Measurements from ENCODE around the gene STK33. TPM values are rescaled to one million over a fixed set of nuclear protein-coding genes. Genes with fewer than 3 reads are reported as not detected.

The STK33 gene
- polyA plus RNA-seq, 4 donors: 26.5 to 31.7 (median 29.0) TPM

DNA sequence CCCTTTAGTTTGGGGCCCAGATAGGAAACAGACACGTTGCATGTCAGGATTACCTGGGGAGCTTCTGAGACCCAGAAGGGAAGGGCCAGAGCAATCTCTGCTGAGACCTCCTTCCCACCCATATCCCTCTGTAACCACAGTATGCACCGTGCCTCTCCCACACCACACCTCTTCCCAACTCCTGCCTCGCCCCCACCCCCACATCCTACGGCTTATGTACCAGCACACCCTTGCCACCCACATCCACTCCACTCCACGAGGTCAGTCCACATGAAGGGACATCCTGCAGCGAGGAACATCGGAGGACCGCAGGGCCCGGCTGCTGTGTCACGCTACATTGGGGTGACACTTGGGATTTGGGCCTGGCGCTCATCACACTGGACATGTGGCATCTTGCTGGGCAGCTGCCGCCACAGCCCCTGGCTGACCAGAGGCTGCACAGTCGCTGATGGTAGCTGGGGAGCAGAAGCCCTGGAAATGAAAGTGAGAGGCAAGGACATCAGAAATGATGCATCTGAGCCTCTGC is 212.1 kb downstream of the STK33 start:
- no peak for DNase-seq (ENCODE audit: low read depth in 4 of 4, low spot score in 3 of 4)

- no peak for DNase-seq (ENCODE audit: low read depth in 4 of 4, low spot score in 3 of 4)
These were observed 212.7 kb downstream of the STK33 start for GRCh38 chr11:8381343-8381742.

DNA sequence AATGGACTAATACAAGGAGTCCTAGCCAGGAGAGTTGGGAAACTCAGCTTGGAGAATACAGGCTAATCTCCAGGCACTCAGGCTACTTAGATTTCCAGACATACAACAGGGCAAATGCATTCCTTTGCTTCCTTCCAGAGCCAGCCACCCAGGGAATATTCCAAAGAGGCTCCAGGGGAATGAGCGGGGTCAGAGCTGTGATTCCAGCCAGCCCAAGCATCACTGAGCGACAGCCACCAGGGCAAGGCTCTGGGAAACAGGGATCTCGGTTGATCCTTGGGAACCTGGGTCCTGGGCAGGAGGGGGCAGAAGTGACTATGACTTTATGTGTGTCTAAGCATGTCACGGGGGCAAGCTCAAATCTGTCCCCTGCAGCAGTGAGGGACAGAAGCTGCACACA is 218.1 kb downstream of the STK33 start:
- no peak for DNase-seq (ENCODE audit: low read depth in 4 of 4, low spot score in 3 of 4)

GRCh38 chr11:8375460-8375859 is 218.6 kb downstream of the STK33 start:
- DNase-seq (ENCODE audit: low read depth in 4 of 4, low spot score in 3 of 4): no peak

- DNase-seq (ENCODE audit: low read depth in 4 of 4, low spot score in 3 of 4): no peak
These were observed 219.3 kb downstream of the STK33 start for GRCh38 chr11:8374716-8375115.

- no peak for DNase-seq (ENCODE audit: low read depth in 4 of 4, low spot score in 3 of 4)
These were observed 220.3 kb downstream of the STK33 start for GRCh38 chr11:8373519-8374432.

DNA sequence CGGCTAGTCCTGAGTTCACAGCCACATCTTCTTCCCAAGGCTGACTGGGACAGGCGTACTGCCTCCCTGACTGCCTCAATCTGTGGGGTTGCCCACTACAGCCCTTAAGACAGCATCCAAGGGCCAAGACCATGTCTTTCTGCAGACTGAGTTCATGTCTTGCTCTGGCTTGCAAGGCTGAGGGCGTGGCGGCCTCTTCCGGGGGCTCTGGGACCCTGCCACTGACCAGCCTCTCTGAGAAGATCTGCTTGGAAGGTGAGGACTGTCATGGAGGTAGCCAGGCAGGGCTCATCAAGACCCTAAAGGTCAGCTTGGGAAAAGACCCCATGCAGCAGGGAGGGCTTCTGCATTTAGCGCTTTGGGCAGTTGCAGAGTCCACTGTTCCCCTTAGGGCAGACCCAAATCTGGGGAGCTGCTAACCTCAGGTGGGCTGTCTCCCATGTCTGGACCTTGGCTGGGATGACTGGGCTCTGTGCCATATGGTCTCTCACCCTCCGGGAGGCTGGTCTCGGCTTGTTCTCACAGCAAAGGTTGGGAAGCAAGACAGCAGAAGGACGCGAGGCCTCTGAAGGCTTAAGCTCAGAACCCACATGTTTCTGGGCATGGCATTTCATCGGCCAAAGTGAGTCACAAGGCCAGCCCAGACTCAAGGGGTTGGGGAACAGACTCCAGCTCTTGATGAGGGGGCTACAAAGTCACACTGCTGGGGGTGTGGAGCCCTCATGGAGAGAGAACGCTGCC is 221.2 kb downstream of the STK33 start:
- no peak for DNase-seq (ENCODE audit: low read depth in 4 of 4, low spot score in 3 of 4)

GRCh38 chr11:8371516-8371884 is 222.5 kb downstream of the STK33 start:
- no peak for DNase-seq (ENCODE audit: low read depth in 4 of 4, low spot score in 3 of 4)

DNA sequence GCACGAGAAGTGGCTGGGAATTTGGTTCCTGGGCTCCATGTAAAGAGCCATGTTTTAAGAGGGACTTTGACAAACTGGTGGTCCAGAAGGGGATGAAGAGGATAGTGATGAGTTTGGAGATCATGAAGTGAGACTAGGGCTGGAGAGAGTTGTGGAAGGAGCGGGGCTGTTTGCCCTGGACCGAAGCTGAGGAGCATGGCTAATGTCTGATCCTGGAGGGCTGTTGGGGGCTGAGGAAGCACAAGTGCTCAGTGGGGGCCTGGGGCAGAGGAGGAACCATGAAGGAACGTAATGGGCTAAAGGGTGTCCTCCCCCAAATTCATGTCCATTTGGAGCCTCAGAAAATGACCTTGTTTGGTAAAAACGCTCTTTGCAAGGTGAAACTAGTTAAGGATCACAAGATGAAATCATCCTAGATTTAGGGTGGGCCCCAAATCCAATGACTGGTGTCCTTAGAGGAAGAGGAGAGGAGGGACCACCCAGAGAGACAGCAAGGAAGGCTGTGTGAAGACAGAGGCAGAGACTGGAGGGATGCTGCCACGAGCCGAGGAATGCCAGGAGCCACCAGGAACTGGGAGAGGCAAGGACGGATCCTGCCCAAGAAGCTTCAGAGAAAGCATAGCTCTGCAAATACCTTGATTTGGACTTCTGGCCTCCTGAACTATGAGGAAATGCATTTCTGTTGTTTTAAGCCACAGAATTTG is 223.1 kb downstream of the STK33 start:
- DNase-seq (ENCODE audit: low read depth in 4 of 4, low spot score in 3 of 4): no peak

DNA sequence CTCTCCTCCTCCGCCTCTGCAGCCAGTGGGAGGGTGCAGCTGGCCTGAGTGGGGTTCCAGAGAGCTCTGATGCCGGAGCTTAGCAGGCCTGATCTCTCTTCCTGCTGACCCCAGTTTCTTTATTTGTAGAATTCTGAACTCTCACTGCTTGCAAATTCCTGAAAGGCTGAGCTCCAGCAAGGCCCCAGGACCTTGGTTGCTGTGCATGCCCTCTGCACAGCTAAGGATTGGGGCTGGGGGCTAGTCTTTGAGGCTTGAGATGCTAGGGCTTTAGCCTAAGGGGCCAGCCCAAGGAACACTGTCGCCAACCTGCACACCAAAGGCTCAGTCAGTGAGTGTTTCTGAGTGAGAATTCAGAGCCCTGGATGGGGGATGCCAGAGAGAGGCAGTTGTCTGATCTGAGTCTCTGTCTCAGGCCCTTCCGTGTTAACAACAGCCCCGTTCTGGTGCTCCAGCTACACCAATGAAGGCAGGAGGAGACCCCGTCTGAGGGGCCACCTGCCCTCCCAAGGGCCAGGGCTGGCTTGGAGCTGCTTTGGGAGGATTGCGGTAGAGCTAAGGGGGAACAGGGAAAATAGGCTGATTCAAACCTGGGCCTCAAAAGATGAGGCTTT is 224.3 kb downstream of the STK33 start:
- no peak for DNase-seq (ENCODE audit: low read depth in 4 of 4, low spot score in 3 of 4)

DNA sequence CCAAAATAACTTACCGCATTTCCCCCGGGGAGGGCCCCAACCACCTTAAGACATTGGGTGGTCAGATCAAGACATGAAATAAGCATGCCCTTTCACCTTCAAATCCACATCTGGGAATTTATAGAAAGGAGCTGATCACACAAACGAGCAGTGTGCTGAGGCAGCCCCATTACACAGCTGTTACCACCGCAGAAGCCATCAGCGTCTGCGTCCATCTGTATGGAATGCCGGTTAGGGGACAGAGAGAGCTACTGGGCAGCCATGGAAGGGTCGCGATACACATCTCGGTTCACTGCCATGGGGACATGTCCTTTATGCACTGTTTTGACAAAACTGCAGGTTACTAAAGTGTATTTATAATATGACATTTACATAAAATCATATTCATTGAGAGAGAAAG is 225.3 kb downstream of the STK33 start:
- DNase-seq (ENCODE audit: low read depth in 4 of 4, low spot score in 3 of 4): no peak

GRCh38 chr11:8368194-8368593 is 225.8 kb downstream of the STK33 start:
- no peak for DNase-seq (ENCODE audit: low read depth in 4 of 4, low spot score in 3 of 4)

DNA sequence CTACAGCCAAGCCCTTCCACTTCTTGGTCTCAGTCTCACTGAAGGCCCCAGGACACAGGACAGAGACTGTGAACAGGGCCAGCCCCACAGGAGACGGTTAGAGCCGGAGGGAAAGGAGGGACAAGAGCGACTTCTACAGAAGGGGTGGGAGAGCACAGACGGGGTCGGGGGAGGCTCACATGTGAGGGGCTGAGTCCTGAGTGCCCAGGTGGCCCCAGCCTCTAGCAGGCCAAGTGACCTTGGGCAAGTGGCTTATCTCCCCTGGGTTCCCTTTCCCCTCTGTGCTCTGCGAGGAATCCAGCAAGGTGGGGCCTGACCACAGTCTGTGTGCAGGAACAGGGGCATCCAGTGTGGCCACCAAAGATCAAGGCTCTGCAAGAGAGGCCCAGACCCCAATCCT is 227.7 kb downstream of the STK33 start:
- no peak for DNase-seq (ENCODE audit: low read depth in 4 of 4, low spot score in 3 of 4)

DNA sequence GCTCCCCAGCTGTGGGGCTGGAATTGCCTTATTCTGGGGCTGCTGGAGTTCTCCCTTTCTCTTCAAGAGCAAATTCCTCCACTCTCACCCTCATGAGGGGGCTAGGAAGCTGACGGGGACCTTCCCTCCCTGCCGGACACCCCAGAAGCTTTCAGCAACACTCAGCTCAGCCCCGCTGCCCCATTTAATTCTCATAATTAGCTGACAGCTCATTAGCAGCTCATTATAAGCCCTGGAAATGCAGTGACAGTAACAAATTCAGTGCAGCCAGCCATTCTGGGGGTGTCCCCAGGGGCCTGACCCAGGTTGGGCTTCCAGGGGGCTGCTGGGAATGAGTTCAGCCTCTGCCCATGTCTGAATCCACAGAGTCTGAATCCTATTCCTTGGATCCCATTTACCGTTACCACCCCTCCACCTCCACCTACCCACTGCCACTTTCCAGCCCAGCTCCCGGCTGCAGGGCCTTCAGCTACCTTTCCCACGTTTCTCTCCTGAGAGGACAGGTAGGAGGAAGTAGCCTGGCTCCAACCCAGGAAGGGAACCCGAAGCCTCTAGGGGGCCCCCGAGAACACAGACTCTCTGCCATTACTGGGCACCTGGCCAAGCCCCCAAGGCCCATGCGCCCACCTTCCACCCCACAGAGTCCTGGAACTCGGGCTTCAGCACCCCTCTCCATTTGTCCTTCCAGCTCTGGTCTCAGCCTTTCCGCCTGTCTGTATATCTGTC is 228.6 kb downstream of the STK33 start:
- no peak for DNase-seq (ENCODE audit: low read depth in 4 of 4, low spot score in 3 of 4)

- no peak for DNase-seq (ENCODE audit: low read depth in 4 of 4, low spot score in 3 of 4)
These were observed 230.1 kb downstream of the STK33 start for GRCh38 chr11:8363921-8364320.

DNA sequence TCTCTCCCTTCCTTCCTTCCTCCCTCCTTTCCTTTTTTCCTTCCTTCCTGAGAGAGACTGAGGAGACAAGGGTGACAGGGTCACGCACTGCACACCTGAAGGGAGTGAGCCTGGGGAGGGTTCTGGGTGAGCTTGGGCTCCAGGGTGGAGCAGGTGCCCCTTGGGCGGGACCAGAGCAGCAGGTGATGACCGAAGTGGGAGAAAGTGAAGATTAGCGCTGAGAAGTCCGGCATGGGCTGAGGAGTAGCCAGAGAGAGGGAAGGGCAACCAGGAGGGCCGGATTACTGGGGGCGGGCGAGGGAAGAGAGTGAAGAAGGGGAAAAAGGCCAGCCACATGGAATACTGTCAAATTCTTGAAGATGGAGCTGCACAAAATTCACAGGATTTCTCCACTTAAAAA is 231.1 kb downstream of the STK33 start:
- DNase-seq (ENCODE audit: low read depth in 4 of 4, low spot score in 3 of 4): no peak

DNA sequence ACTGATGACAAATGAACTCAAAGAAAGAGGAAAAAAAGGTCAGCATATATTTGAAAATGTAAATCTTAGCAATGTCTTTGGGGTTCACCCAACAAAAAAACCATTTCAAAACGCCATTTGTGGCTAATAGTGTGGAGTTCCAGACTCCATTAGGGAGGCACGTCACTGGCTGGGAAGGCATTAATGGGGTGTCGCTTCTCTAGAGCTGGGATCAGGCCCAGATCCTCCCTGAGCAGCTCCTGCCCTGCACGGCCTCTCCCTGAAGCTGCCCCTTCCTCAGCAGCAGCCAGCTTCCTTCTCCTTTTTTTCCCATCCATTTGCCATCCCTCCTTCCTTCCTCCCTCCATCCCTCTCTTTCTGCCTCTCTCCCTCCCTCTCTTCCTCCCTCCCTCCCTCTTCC is 231.5 kb downstream of the STK33 start:
- no peak for DNase-seq (ENCODE audit: low read depth in 4 of 4, low spot score in 3 of 4)

DNA sequence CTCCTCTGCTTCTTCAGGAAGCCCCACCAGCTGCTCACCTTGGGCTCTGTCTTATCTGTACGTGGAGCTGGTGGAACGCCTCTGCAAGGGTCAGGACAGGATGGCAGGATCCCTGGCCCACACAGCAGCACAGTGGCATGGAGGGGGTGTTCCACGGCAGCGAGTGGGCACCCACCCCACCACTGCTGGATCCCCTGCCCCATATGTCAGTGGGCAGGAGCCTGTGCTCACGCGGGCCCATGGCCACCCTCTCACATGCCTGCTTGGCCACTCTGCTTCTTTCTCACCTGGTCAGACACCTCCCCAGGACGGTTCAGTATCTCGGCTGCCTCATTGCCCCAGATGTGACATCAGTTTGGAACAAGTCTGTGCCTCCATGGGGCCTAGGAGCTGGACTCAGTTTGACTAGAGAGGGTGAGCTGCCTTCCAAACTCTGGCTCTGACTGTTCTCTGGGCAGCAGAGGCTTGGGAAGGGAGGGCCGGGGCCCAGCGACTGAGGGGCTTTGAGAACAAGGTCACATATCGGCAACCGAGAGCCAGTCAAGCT is 232.3 kb downstream of the STK33 start:
- no peak for DNase-seq (ENCODE audit: low read depth in 4 of 4, low spot score in 3 of 4)

- no peak for DNase-seq (ENCODE audit: low read depth in 4 of 4, low spot score in 3 of 4)
These were observed 232.8 kb downstream of the STK33 start for GRCh38 chr11:8361206-8361605.

Data from right renal pelvis (tissue), 4 donors.